Spleen (tissue), 7 donors: ENCODE data around the gene UQCR11.

Experiments
- CTCF ChIP-seq, 11 experiments: fragments of 200-600 bp in 7 of 11; fragments of 450-650 bp in 4 of 11; sonication (generic) in 4 of 11; IDR thresholded peaks in 8 of 11; conservative IDR thresholded peaks in 3 of 11; 1 replicate in 7 of 11; 2 replicates in 4 of 11; pipeline versions ENCODE4 v1.4.0 to v1.8.0; 2016 to 2021; ENCODE audit warnings: antibody characterized with exemption in 11 of 11, inconsistent platforms in 4 of 11, mild to moderate bottlenecking in 1 of 11
- POLR2A ChIP-seq, 3 donors: fragments of 450-650 bp; IDR thresholded peaks; one replicate each; pipeline ENCODE4 v1.5.1; 2017; ENCODE audit warnings: antibody characterized with exemption in 3 of 3, mild to moderate bottlenecking in 1 of 3
- donor health status: DM: no; HTN: no; CAD: no; lungs with moderate emphysema.
- donor health status: DM: no; HTN: no; CAD: no.
- donor health status: DM: no; HTN: no; CAD: no.

GRCh38 chr19:1567116-1567847 lies 38.0 kb downstream of the UQCR11 start:
- TF ChIP-seq CTCF (IDR thresholded peaks at IDR 0.05 in 8 of 11, conservative IDR thresholded peaks at IDR 0.05 in 3 of 11) (no peak), POLR2A (IDR thresholded peaks at IDR 0.05) (no peak)
